Right ventricle myocardium superior (tissue), 1 donor: Measurements from ENCODE around the gene FADD. TPM values are rescaled to one million over a fixed set of nuclear protein-coding genes. Genes with fewer than 3 reads are reported as not detected.

ENCODE experiments used
- ATAC-seq: fragments of 200-7000 bp; cut with Tn5 transposase; one replicate; pipeline ENCODE4 v1.9.1; 2020; ENCODE audit warnings: mild to moderate bottlenecking; ENCODE audit not compliant: poor library complexity
- DNase-seq: peaks from one replicate; pipeline ENCODE4 v3.0.0-alpha.2; 2020
- intact Hi-C: fragments of 100-400 bp; cut with DNase I; formaldehyde crosslinking; loops from one replicate; pipeline ENCODE4 v1.11.2; 2022
- total RNA-seq: library from RNA; stranded (reverse); fragmentation: NEBNext Ultra II Directional; extraction: Animal tissue kit (Norgen Biotek cat#: 25700); gene quantifications from one replicate; pipeline ENCODE4 v1.2.1, GENCODE V29; 2021
- donor health status: DM: no; HTN: yes; CAD: no; lungs with severe emphysema.

FADD gene
- total RNA-seq, 1 donor from 2014 or later: 10.3 TPM

DNA sequence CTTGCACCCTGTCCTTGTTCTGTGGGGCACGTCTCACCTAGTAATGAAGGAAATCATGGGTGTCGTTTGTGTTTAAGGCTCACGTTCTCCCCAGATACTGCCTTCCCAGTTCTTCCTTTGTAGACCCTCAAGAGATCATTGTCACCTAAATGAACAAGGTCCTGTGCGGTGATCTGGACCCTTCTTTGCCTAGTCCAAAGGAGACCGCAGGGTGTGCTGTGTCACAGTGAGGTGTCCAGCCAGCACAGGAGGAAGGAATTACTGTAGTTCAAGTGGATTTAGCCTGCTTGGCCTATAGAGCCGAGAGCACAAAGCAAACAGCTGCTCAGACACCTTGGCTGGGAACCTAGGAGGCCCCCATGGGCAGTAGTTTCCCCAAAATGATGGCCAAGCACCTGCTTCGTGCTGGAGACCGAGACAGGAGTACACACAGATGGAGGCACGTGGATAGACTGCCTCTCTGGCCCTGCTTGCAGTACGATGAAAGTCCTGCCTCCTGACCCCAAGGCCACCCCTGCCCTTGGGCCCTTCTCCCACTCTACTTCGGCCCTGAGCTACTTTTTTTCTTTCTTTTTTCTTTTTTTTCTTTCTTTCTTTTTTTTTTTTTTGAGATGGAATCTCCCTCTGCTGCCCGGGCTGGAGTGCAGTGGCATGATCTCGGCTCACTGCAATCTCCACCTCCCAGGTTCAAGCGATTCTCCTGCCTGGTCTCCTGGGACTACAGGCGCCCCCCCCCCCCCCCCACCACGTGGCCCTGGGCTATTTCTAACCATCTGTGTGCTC is 48.0 kb downstream of the FADD start:
- DNase-seq: peak; percentile 4
- intact Hi-C loops: no loop called here
- ATAC-seq: no peak

DNA sequence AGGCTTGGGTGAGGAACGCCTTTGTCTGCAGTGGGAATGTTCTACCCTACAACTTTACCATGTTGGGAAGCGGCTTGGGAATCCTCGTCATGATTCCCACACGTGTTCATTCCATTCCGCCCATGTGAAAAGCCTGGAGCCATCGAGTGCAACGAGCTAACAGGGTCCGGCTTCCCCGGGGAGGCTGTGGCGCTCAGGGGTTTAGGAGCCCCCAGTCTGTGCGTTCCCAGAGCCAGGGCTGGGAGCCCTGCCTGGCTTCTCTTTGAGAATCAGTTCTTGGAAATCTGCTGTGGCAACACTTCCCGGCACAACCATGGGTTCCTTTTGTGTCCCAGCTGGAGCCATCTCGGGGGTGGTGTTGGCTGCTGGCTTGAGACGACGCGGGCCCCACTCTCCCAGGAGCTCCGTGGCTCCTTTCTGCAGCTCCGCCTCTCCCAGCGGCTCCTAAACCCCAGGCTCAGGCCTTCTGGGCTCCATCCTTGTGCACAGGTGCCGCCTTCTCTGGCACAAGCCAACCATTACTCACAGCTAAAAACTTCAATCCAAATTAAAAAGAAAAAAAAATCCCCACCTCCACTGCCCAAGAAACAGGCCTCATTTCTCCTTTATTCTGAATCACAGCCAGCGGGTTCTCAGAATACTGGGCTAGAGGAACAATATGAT is 48.7 kb downstream of the FADD start:
- DNase-seq (peak; percentile 17), ATAC-seq (no peak)
- intact Hi-C loops: no loop called here

- intact Hi-C loops: no loop called here
- DNase-seq: no peak
- no peak for ATAC-seq
Observed at GRCh38 chr11:70252844-70253243, 49.7 kb downstream of the FADD start.

DNA sequence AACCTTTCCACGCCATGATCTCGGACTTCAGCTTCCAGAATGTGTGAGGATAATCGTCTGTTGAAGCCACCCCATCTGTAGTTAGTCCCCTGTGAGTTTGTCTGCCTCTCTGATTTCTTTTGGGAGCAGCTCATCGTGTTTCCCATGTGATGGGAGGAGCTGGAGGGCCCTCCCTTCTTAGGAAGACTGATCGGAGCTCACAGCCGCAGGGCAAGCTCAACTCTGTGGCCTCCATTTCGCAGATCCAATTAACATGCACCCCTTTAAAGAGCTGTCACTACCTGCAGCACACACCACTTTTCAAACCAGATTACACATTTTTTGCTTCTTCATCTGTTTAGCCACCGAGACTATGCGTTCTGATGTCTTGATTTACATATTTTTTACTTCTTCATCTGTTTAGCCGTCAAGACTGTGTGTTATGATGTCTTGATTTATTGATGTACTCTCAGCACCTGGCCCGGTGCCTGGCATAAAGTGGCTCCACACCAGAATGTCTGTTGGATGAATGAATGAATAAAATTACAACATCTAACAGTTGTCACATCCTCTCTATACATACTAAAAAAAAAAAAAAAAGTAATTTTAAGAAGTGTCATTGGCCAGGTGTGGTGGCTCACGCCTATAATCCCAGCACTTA is 52.5 kb downstream of the FADD start:
- DNase-seq (no peak), ATAC-seq (no peak)
- intact Hi-C loops: no loop called here

Other genes starting within 250 kb of the FADD start
- gene ANO1, start 125.0 kb upstream of the FADD start, total RNA-seq: 6.2 TPM
- 41.8 TPM for gene PPFIA1, start 67.4 kb downstream of the FADD start, total RNA-seq
- 156 TPM for gene CTTN, start 195.2 kb downstream of the FADD start, total RNA-seq